HG03045 (cell line): ENCODE measurements around the gene OSBPL3.

Experiments
- ATAC-seq: cut with Tn5 transposase; IDR thresholded peaks from one replicate; pipeline ENCODE4 v1.9.1; 2021; ENCODE audit warnings: mild to moderate bottlenecking, moderate library complexity; ENCODE audit not compliant: unreplicated experiment

The OSBPL3 gene

GRCh38 chr7:24956021-24956420, 24.0 kb downstream of the OSBPL3 start:
- no peak for ATAC-seq

DNA sequence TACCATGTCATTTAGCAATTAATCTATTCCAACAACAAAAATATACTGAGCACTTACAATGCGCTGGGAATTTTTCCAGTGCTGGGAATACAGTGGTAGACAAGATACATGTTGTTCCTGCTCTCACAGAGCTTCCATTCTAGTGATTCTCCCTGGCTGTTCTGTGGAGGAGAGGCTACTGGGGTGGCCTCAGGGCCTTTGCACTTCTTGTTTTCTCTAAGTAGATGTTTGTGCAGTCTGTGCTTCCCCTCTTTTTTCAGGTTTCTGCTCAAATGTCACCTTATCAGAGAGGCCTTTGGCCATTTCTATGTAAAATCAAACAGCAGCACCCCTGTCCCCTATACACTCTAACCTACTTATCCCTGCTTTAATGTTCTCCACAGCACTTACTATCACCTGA, 24.7 kb downstream of the OSBPL3 start:
- ATAC-seq = no peak

DNA sequence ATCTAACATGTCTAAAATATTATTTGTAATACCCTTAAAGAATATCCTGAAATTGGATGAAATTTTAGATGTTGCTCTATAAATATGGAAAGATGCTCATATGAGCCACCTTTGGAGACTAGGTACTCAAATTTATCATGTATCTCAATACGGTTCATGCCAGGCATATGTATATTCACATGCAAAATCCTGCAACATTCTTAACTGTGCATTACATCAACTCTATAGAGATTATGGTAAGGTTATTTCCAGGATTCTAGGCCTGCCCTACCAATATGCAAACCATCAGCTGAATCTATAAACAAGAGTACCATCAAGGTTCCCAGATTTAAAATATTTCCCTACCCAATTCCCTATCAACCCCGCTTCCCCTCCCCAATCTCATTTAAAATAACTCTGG, 27.5 kb downstream of the OSBPL3 start:
- no peak for ATAC-seq

DNA sequence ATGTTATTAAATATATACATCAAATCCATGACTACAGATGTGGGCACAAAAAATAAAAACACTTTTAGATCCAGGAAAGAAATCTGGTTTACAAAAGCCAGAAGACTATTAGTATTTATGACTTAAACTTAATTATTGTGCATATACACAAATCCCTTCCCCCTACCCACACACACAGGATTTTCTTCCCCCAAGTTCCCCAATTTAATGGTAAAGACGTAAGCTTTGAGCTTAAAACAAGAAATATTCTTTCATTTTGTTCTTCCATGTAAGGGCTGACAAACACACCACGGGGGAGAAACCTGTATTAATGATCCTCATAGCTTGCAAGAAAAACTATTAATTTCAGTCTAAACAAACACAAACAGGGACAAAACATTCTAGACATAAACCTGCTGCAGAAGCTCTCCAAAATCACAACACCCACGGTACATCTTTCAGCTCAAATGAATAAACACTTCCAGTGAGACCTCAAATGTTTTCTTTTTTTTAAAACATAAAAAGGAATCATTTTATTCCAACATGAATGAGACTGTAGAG, 28.5 kb downstream of the OSBPL3 start:
- ATAC-seq = no peak

DNA sequence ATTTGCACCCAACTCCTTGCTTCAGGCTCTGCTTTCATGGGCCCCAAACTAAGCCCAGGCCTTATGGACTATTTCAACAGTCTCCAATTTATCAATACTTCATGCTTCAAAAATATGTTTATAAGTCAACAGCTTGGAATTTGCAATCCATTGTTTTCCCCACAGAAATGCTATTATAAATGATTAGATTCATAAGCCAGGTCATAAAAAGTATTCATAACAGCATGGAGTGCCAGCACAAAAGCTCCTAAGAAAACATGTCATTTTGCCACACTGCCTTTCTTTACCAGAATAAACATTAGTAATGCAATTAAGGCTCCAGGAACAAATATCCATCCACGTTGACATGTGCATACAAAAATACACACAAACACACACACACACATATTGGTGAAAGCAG, 30.1 kb downstream of the OSBPL3 start:
- ATAC-seq = no peak

GRCh38 chr7:24948739-24949138, 31.2 kb downstream of the OSBPL3 start:
- no peak for ATAC-seq

- ATAC-seq = no peak
Observed at GRCh38 chr7:24946467-24946866, 33.5 kb downstream of the OSBPL3 start.

DNA sequence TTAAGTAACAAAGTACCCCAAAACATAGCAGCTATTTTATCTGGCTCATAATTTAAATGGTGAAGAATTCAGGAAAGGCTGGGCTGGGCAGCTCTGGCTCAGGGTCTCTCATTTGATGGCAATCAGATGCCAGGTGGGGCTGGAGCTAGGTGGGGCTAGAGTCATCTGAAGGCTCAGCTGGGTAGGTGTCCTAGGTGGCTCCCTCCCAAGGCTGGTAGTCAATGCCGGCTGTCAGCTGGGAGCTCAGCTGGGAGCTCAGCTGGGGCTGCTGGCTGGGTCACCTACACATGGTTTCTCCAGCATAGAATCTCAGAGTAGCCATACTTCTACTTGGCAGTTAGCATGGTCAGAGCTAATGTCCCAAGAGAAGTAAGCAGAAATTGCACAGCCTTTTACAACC, 34.1 kb downstream of the OSBPL3 start:
- no peak for ATAC-seq

DNA sequence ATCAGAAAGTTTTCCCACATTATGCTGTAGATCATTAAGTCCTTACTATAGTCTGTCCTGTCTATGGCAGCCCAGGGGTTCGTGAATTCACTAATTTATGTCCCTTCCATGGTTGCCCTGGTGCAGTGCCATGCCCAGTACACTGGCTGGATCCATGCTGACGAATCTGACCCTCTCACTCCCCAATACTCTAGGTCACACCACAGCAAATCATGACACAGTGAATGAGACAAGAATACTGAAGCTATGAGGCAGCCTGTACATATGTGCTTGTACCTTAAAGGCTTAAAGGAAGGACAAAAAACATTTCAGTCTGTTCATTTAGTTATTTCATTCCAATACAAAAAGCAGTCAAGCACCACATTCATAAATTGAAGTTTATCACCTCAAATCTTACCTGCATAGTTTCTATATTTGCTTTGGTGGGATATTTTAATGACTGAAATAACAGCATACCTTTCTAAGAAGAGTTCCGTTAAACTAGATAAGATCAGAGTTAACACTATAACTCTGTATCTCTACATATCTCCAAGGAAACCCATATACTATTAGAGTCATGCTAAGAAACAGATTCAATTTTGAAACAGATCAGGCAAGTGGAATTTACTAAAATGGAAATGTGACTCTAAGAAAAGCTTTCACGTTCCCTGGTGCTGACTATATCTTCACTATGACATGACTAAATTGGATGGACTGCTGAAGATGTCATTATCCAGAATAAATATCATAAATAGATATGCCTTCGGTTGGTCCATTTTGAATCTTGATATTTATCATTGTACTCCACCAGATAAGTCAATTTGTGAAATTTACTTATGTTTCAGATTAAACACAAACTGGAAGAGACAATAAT, 36.7 kb downstream of the OSBPL3 start:
- no peak for ATAC-seq

- no peak for ATAC-seq
Observed at GRCh38 chr7:24942226-24942625, 37.8 kb downstream of the OSBPL3 start.

GRCh38 chr7:24939416-24939815, 40.6 kb downstream of the OSBPL3 start:
- ATAC-seq = no peak

DNA sequence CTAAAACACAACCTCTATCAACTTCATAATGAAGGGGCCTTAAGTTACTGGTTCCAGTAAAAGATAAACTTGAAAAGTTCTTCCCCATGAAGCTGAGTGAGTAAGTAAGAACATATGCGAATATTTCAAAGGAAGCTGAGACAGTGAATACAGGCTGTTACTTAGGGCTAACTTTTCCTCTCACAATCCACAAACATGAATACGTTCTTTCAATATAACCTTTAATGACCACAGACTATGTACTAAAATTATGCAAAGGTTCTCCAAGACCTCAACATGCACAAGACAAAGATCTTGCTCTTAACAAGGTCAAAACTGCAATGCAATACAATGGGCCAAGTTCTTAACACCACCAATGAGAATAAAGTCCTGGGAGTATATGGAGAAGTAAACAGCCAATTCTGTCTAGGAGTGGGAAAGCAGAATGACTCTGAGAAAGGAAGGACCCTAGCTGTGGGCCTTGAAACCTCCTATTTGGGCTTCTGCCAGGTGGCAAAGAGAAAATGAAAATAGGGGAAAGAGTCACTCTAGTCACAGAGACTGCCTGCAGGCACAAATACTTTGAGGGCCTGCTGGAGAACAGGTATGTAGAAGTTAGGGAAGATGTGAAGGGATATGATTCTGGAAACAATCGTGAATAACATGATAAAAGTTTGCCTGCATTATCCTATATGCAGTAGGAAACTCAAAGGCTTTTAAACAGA, 43.7 kb downstream of the OSBPL3 start:
- peak; percentile 77 for ATAC-seq

GRCh38 chr7:24933298-24933697, 46.7 kb downstream of the OSBPL3 start:
- no peak for ATAC-seq

GRCh38 chr7:24932815-24933214, 47.2 kb downstream of the OSBPL3 start:
- ATAC-seq = no peak

GRCh38 chr7:24932389-24932788, 47.6 kb downstream of the OSBPL3 start:
- ATAC-seq = no peak

DNA sequence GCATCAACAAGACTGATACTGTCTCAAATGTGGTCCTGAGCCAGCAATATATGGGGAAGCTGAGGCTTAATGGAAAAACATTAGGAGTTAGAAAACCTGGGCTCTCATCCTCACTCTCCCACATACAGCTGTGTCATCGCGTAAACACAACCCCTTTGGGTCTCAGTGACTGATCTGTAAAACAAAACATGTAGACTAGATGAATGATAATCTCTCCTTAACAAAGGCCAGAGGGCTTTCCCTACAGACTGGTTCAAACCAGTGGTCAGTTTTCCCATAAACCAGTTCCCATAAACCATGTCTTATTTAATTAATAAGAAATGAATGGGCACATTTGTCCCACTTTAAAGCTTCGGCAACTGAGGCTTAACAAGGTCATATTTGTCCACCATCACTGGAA, 48.1 kb downstream of the OSBPL3 start:
- no peak for ATAC-seq

GRCh38 chr7:24930856-24931255, 49.1 kb downstream of the OSBPL3 start:
- ATAC-seq = no peak

GRCh38 chr7:24926623-24927524, 53.1 kb downstream of the OSBPL3 start:
- ATAC-seq = no peak

DNA sequence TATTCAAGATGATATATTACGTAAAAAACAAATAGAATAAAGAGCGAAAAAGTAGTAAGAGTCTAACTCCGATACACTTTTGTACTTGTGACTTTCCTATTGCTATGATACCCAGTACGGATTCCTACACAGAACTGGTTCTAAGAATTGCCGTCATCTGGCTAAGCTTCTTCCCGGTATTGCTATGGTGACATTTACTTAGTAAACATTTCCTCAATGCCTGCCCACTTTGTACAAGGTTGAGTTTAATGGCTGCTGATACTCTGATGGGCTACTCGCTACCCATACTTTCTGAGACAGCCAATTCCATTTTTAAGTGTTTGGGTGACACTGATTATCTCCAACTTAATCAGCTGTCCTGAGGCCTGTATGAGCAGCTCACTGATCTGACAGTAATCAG, 55.6 kb downstream of the OSBPL3 start:
- no peak for ATAC-seq

GRCh38 chr7:24923172-24923865, 56.7 kb downstream of the OSBPL3 start:
- no peak for ATAC-seq
